ENCODE data around the gene SPEN.
"Not testable (repeated sequence)": the region's sequence is repeated elsewhere in the genome, so short reads cannot be mapped to it uniquely, and the experiment has no call there.

SPEN gene

GRCh38 chr1:15902882-15903281 is 55.4 kb downstream of the SPEN start:
- no peak for DNase-seq

GRCh38 chr1:15908597-15908996 is 61.1 kb downstream of the SPEN start:
- DNase-seq, result no peak

GRCh38 chr1:15911141-15911540 is 63.6 kb downstream of the SPEN start:
- no peak for DNase-seq

GRCh38 chr1:15911927-15912326 is 64.4 kb downstream of the SPEN start:
- DNase-seq, result no peak

- DNase-seq, result not testable (repeated sequence)
Measured at GRCh38 chr1:15913607-15914006, 66.1 kb downstream of the SPEN start.

- no peak for DNase-seq
Measured at GRCh38 chr1:15915991-15916390, 68.5 kb downstream of the SPEN start.

- no peak for DNase-seq
Measured at GRCh38 chr1:15916417-15916816, 68.9 kb downstream of the SPEN start.

- DNase-seq, result no peak
Measured at GRCh38 chr1:15916916-15917315, 69.4 kb downstream of the SPEN start.

- DNase-seq, result peak; percentile 13
Measured at GRCh38 chr1:15918962-15919715, 71.6 kb downstream of the SPEN start.

- no peak for DNase-seq
Measured at GRCh38 chr1:15923241-15923640, 75.7 kb downstream of the SPEN start.

- not testable (repeated sequence) for DNase-seq
Measured at GRCh38 chr1:15926448-15926847, 78.9 kb downstream of the SPEN start.

- no peak for DNase-seq
Measured at GRCh38 chr1:15928971-15929965, 81.8 kb downstream of the SPEN start.

- DNase-seq, result no peak
Measured at GRCh38 chr1:15931401-15931800, 83.9 kb downstream of the SPEN start.

- DNase-seq, result no peak
Measured at GRCh38 chr1:15931884-15932283, 84.4 kb downstream of the SPEN start.

GRCh38 chr1:15932612-15933011 is 85.1 kb downstream of the SPEN start:
- no peak for DNase-seq

- DNase-seq, result no peak
Measured at GRCh38 chr1:15933684-15934083, 86.2 kb downstream of the SPEN start.

GRCh38 chr1:15934211-15935055 is 86.9 kb downstream of the SPEN start:
- no peak for DNase-seq

GRCh38 chr1:15935056-15935950 is 87.8 kb downstream of the SPEN start:
- no peak for DNase-seq

- DNase-seq, result no peak
Measured at GRCh38 chr1:15936025-15936424, 88.5 kb downstream of the SPEN start.

- no peak for DNase-seq
Measured at GRCh38 chr1:15937146-15937545, 89.6 kb downstream of the SPEN start.

GRCh38 chr1:15937706-15938168 is 90.2 kb downstream of the SPEN start:
- no peak for DNase-seq

Data from NK-92 treated with Interleukin-12 subunit alpha and Interleukin-12 subunit beta, amount 100 ng/mL, for 24 hours (cell line).